Posterior vena cava (tissue), 2 donors: Measurements from ENCODE around the gene OR10G3. TPM values are rescaled to one million over a fixed set of nuclear protein-coding genes. Genes with fewer than 3 reads are reported as not detected.

Experiments
- DNase-seq: peaks from one replicate; pipeline ENCODE4 v3.0.0-alpha.2; 2020; ENCODE audit warnings: low spot score
- intact Hi-C, 2 donors: fragments of 100-400 bp; cut with DNase I; formaldehyde crosslinking; loops; one replicate each; pipeline versions ENCODE4 v1.14.1 to v1.14.2; 2022 to 2023
- total RNA-seq, 2 donors: library from RNA; stranded (reverse); fragmentation: NEBNext Ultra II Directional; extraction: Animal tissue kit (Norgen Biotek cat#: 25700); gene quantifications; one replicate each; pipeline ENCODE4 v1.2.1, GENCODE V29; 2021
- donor health status: DM: yes; HTN: yes; CAD: no.
- donor health status: DM: yes; HTN: yes; CAD: no.

The OR10G3 gene
- total RNA-seq, 2 donors from 2014 or later = not detected

- intact Hi-C loops = no loop called here
- no peak for DNase-seq
Measured at GRCh38 chr14:21537090-21537424, 42.8 kb downstream of the OR10G3 start.

- intact Hi-C loops = no loop called here
- no peak for DNase-seq
Measured at GRCh38 chr14:21536418-21537089, 43.3 kb downstream of the OR10G3 start.

- DNase-seq = no peak
- intact Hi-C loops = no loop called here
Measured at GRCh38 chr14:21535545-21536417, 44.1 kb downstream of the OR10G3 start.

GRCh38 chr14:21534576-21534975 is 45.3 kb downstream of the OR10G3 start:
- intact Hi-C loops = no loop called here
- no peak for DNase-seq

- DNase-seq = no peak
- intact Hi-C loops = no loop called here
Measured at GRCh38 chr14:21533294-21533693, 46.6 kb downstream of the OR10G3 start.

- DNase-seq = no peak
- intact Hi-C loops = no loop called here
Measured at GRCh38 chr14:21529515-21529914, 50.4 kb downstream of the OR10G3 start.

- intact Hi-C loops = no loop called here
- no peak for DNase-seq
Measured at GRCh38 chr14:21528381-21529348, 51.2 kb downstream of the OR10G3 start.

GRCh38 chr14:21527318-21527679 is 52.6 kb downstream of the OR10G3 start:
- intact Hi-C loops = no loop called here
- DNase-seq = no peak

- intact Hi-C loops = no loop called here
- DNase-seq = no peak
Measured at GRCh38 chr14:21526672-21527317, 53.1 kb downstream of the OR10G3 start.

- DNase-seq = peak; percentile 82
- intact Hi-C loops = no loop called here
Measured at GRCh38 chr14:21525962-21526671, 53.8 kb downstream of the OR10G3 start, which contains the start of gene SALL2. TSS of gene SALL2 (minus strand) at chr14:21526346. CDS start at chr14:21526127, 219 bp downstream.

GRCh38 chr14:21525571-21525961 is 54.3 kb downstream of the OR10G3 start:
- no peak for DNase-seq
- intact Hi-C loops = no loop called here

- intact Hi-C loops = no loop called here
- DNase-seq = no peak
Measured at GRCh38 chr14:21524575-21525490, 55.0 kb downstream of the OR10G3 start.

GRCh38 chr14:21523203-21523602 is 56.7 kb downstream of the OR10G3 start:
- no peak for DNase-seq
- intact Hi-C loops = no loop called here

GRCh38 chr14:21521501-21521900 is 58.4 kb downstream of the OR10G3 start:
- intact Hi-C loops = no loop called here
- no peak for DNase-seq

GRCh38 chr14:21520767-21521166 is 59.1 kb downstream of the OR10G3 start:
- no peak for DNase-seq
- intact Hi-C loops = no loop called here

GRCh38 chr14:21518725-21519124 is 61.2 kb downstream of the OR10G3 start:
- no peak for DNase-seq
- intact Hi-C loops = no loop called here
